ENCODE measurements around the gene RSRC1.

GRCh38 chr3:158531334-158531733 lies 421.4 kb downstream of the RSRC1 start:
- TF ChIP-seq, protein P1, sequence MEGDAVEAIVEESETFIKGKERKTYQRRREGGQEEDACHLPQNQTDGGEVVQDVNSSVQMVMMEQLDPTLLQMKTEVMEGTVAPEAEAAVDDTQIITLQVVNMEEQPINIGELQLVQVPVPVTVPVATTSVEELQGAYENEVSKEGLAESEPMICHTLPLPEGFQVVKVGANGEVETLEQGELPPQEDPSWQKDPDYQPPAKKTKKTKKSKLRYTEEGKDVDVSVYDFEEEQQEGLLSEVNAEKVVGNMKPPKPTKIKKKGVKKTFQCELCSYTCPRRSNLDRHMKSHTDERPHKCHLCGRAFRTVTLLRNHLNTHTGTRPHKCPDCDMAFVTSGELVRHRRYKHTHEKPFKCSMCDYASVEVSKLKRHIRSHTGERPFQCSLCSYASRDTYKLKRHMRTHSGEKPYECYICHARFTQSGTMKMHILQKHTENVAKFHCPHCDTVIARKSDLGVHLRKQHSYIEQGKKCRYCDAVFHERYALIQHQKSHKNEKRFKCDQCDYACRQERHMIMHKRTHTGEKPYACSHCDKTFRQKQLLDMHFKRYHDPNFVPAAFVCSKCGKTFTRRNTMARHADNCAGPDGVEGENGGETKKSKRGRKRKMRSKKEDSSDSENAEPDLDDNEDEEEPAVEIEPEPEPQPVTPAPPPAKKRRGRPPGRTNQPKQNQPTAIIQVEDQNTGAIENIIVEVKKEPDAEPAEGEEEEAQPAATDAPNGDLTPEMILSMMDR (conservative IDR thresholded peaks at IDR 0.05 in 1 of 2, IDR thresholded peaks at IDR 0.05 in 1 of 2; ENCODE audit: low read depth in 1 of 2, low read length in 2 of 2) = no peak
- no peak for TF ChIP-seq EZH2 (IDR thresholded peaks at IDR 0.05; ENCODE audit: low read length, missing control alignments)
